CD4-positive, alpha-beta T cell treated with Interleukin-4 for 1 hour (primary cell): ENCODE data around the gene RERG.
"Not testable (repeated sequence)": the region's sequence is repeated elsewhere in the genome, so short reads cannot be mapped to it uniquely, and the experiment has no call there.

ENCODE experiments used
- DNase-seq, 2 donors: peaks; one replicate each; pipeline ENCODE4 v3.0.0-alpha.2; 2020 to 2022

Gene RERG

GRCh38 chr12:15220915-15221885 is at the start of gene RERG:
TSS of gene RERG (minus strand) at chr12:15221417. CDS start at chr12:15217489, 3,928 bp downstream.
- peak; percentile 59 to 60 for DNase-seq

- no peak for DNase-seq
Observed at GRCh38 chr12:15270591-15270990, 49.4 kb upstream of the RERG start.

GRCh38 chr12:15268927-15269552 is 47.8 kb upstream of the RERG start:
- peak; percentile 39 to 61 for DNase-seq

GRCh38 chr12:15268309-15268708 is 47.1 kb upstream of the RERG start:
- no peak for DNase-seq

- DNase-seq = no peak
Observed at GRCh38 chr12:15265875-15266274, 44.7 kb upstream of the RERG start.

GRCh38 chr12:15256761-15257160 is 35.5 kb upstream of the RERG start:
- DNase-seq = no peak

- no peak for DNase-seq
Observed at GRCh38 chr12:15253990-15254389, 32.8 kb upstream of the RERG start.

GRCh38 chr12:15244926-15245325 is 23.7 kb upstream of the RERG start:
- DNase-seq = no peak

GRCh38 chr12:15244341-15244740 is 23.1 kb upstream of the RERG start:
- DNase-seq = no peak

- DNase-seq = no peak
Observed at GRCh38 chr12:15243102-15243501, 21.9 kb upstream of the RERG start.

- DNase-seq = no peak
Observed at GRCh38 chr12:15240898-15241297, 19.7 kb upstream of the RERG start.

GRCh38 chr12:15234508-15234907 is 13.3 kb upstream of the RERG start:
- no peak for DNase-seq

- no peak for DNase-seq
Observed at GRCh38 chr12:15234011-15234410, 12.8 kb upstream of the RERG start.

GRCh38 chr12:15232959-15233358 is 11.7 kb upstream of the RERG start:
- DNase-seq = no peak

GRCh38 chr12:15231493-15231892 is 10.3 kb upstream of the RERG start:
- DNase-seq = no peak

GRCh38 chr12:15230751-15231150 is 9.5 kb upstream of the RERG start:
- DNase-seq = no peak

- no peak for DNase-seq
Observed at GRCh38 chr12:15230137-15230536, 8.9 kb upstream of the RERG start.

- DNase-seq = peak in 1 of 2 donors; percentile 5
Observed at GRCh38 chr12:15227004-15227679, 5.9 kb upstream of the RERG start.

GRCh38 chr12:15225863-15226218 is 4.6 kb upstream of the RERG start:
- not testable (repeated sequence) for DNase-seq

- no peak for DNase-seq
Observed at GRCh38 chr12:15225136-15225862, 4.1 kb upstream of the RERG start.

GRCh38 chr12:15222219-15222618 is 1.0 kb upstream of the RERG start:
- no peak for DNase-seq

GRCh38 chr12:15220451-15220850 is 766 bp downstream of the RERG start:
- no peak for DNase-seq

GRCh38 chr12:15218794-15219193 is 2.4 kb downstream of the RERG start:
- no peak for DNase-seq
